HG03520 (cell line): Measurements from ENCODE around the gene FCER2.

ENCODE experiments used
- ATAC-seq: cut with Tn5 transposase; IDR thresholded peaks from one replicate; pipeline ENCODE4 v1.9.1; 2021; ENCODE audit warnings: mild to moderate bottlenecking, moderate library complexity; ENCODE audit not compliant: unreplicated experiment

Gene FCER2

DNA sequence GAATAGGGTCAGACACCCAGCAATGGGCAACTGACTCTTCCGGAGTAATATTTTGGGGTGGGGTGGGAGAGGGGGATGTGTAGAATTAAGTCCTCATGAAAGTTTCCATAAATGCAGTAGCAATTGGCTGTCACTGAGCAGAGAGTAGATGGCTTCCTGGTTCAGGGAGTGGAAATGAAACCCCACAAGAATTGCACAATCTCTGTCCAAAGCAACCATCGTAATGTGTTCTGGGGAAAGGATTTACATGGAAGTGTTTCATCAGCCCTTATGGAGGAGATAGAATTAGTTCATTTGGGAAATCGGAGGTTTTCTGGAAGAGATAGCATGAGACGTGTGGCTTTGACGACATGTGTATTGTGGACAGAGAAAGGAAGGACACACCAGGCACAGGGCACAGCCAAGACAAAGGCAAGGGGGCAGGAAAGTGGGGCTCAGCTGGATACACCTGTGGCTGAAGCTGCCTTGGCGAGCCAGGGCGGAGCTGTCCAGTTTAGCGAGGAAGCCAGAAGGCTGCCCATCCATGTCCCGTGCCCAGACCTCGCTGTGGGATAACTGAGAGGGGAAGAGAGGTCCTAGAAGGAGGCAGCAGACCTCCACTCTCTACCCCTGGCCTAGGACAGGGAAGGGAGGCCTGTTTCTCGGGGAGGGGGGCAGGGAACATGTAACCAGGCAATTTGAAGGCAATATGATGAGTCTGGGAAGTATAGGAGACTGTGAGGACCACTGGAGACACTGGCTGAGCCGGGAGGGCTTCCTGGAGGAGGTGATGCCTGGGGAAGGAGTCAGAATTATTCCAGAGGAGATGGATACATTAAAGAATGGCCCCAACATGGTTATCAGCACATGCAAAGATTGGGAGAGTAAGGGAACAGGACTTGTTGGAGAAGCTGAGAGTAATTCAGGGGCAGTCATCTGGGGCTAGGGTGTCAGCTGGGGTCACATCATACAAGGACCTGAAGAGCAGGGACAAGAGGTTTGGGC, 32.6 kb upstream of the FCER2 start:
- ATAC-seq = no peak

DNA sequence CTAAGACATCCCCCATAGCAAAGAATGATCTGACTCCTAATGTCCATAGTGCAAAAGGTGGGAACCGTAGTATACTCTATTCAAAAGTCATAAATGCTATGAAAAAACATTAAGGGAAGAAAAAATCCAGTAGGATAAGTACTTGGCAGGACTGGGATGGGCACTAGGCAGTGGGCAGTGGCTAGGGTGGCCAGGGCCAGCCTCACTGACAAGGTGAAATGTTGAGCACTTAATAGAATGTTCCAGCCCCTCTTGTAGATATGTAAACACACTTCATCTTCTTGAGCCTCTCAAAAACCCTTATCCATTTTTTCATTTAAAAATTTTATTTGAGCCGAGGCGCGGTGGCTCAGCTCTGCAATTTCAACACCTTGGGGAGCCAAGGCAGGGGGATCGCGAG, 31.4 kb upstream of the FCER2 start:
- ATAC-seq = no peak

DNA sequence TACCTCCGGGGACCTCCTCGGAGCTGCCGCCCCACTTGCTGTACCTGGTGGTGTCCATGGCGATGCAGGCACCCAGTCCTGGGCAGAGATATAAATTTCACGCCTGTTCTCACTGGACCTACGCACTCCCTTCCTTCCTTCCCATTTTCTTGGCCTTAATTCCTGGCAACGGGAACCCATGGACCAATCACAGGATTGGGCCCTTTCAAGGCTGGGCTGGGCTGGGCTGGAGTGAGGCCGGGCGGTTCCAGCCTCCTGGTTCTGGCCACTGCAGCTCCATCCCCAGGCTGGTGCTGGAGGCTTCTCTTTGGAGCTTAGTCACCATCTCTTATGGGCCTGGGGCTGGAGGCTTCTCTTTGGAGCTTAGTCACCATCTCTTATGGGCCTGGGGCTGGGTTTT, 30.1 kb upstream of the FCER2 start, which contains the start of gene CLEC4G:
Gene CLEC4G, minus strand, starts transcription at position 66 of the 400 bp plus-strand sequence. Its CDS starts 8 bp downstream, at position 58.
- ATAC-seq = no peak

DNA sequence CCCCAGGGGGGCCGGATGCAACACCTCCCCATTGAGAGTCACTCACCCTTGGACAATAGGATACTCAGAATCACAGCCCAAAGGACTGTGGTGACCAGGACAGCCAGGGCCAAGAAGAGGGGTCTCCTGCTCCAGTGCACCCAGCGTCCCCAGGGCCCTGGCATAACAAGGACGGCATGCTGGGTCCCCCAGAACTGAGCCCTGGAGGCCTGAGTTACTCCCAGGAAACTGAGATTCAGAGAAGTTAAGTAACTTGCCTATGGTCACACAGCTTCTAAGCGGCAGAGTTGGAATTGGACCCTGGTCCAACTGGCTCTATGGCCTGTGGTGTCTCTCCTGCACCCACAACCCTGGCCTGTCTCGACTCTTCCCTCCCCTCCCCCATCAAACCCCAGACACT, 29.7 kb upstream of the FCER2 start:
- no peak for ATAC-seq

DNA sequence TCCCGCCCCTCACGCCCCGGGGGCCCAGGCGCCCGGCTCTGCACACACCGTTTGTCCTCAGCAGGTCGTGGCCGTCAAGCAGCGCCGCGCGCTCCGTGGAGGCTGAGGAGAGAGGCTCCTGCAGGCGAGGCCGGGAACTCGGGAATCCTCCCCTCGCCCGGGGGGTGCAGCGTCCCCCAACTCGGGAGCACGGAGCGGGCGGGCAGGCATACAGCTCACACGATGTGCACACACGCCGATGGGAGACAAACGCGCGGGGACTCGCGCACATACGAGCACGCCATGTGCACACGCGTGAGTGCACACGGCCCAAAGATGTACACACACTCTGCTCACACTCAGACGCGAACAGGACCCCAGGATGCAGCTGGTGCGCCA, 29.3 kb upstream of the FCER2 start:
- no peak for ATAC-seq

DNA sequence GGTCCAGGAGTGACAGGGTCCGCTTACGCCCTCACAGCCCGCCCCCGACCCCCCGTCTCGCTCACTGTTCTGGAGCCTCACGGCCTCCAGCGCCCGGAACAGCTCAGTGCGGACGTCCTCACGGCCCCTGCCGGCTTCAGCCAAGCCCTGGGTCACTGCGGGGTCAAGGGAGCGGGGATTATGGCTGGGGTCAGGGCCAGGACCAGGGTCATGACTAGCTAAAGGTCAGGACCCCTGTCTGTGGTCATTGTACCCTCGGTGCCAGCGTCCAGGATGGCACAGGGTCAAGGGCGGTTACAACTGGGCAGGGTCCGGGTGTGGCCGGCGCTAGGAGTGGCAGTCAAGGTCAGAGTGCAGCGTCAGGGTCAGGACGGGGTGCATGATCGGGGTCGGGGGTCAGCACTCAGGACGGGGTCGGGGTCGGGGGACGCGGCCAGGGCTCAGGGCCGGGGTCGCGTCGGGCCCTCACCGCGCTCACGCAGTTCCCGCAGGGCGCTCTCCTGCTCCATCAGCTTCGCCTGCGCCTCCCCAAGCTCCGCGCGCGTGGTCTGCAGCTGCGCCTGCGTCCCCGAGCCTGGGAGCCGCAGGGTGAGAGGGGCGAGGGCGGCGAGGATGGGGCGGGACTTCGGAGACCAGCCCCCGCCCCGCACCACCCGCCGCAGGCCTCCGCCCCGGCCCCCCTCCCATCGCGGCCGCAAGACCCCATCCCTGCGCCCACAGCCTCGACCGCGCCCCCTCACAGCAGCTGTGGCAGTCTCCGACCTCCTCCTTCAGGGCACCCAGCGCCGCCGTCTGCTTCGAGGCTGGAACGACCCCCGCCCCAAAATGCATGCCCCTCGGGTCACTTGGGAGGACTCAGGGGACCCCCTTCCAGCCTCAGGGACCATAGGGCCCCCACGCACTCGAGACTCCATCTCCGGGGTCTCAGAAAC, 28.6 kb upstream of the FCER2 start:
- ATAC-seq = no peak

DNA sequence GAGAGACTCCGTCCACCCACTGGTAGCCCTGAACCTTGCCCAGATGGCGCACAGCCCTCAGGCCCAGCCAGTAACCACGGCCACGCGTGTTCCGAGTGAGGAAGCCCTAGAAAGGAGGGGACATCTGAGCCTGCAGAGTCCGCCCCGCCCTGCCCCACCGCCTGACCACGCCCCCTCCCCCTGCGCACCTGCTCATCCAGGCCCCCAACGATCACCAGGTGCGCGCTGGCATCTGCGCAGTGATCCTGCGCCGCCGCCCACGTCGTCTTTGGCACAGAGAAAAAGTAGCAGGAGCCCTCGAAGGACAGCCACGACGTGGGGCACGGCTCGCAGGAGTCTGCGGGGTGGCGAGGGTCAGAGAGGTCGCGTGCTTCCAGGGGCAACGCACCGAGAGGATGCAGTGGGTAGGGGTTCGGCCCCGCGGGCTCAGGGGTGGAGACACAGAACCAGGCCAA, 27.9 kb upstream of the FCER2 start:
- ATAC-seq = no peak

DNA sequence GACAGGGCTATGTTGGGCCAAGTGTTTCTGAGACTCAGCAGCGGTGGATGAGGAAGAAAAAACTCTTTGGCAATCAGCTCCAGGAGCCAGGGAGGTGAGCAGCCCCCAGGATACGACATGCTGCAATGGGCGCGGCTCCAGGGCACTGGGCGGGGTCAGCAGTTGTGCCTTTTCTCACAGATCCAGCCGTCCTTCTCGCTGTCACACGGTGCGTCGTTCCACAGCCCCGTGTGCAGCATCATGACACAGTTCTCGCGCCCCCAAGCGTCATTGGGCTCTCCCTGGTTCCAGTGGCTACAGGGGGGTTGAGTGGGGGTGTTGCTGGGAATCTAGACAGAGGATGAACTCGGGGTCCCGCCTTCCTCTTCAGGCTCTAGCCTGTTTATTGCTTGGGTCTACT, 27.3 kb upstream of the FCER2 start:
- no peak for ATAC-seq

DNA sequence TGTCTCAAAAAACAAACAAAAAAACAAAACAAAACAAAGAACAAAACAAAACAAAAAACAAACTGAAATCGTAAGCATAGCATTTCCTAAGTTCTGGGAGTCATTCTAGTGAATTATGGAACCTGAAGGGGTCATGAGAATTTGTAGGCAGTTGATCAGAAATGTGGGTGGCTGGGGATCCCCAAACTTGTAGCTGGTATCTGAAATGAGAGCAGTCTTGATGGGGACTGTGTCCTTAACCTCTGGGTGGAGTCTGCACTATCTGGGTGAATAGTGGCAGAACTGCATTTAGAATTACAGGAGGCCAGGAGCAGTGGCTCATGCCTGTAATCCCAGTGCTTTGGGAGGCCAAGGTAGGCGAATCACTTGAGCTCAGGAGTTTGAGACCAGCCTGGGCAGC, 23.9 kb upstream of the FCER2 start:
- no peak for ATAC-seq

DNA sequence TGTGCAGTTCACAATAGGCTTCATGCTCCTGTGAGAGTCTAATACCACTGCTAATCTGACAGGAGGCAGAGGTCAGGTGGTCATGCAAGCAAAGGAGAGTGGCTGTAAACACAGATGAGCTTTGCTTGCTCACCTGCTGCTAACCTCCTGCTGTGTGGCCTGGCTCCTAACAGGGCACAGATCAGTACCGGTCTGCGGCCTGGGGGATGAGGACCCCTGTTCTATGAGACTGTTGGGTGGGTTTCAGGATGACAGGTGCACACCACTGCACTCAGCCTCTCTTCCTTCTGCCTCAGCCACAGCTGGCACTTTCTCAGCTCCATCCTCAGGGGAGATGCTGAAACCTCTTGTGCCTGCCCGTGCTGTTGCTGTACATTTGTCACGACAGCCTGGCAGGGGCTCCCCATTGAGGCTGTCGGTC, 20.3 kb upstream of the FCER2 start:
- ATAC-seq = no peak

DNA sequence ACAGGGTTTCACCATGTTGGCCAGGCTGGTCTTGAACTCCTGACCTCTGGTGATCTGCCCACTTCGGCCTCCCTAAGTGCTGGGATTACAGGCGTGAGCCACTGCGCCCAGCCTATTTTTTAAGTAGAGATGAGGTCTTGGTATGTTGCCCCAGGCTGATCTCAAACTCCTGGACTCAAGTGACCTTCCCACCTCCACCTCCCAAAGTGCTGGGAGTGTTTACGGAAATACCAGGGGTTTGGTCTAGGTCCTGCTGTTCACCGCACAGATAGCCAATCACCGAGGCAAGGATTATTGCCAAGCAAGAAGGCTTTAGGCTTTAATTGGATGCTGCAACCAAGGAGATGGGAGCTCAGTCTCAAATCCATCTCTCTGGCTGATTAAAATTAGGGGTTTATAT, 18.4 kb upstream of the FCER2 start:
- ATAC-seq = no peak

DNA sequence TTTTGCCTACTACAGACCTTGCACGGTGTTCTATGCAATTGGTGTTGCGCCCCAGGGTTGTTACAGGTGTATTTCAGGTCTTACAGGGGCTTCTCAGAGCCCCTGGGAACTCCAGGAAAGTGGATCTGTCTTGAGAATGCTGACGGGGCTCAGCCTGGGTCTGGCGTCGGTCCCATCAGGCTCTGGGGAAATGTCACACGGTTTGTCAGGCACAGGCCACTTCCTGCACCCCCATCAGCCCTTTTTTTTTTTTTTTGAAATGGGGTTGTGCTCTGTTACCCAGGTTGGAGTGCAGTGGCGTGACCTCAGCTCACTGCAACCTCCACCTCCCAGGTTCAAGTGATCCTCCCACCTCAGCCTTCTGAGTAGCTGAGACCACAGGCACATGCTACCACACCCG, 16.7 kb upstream of the FCER2 start:
- ATAC-seq = no peak

DNA sequence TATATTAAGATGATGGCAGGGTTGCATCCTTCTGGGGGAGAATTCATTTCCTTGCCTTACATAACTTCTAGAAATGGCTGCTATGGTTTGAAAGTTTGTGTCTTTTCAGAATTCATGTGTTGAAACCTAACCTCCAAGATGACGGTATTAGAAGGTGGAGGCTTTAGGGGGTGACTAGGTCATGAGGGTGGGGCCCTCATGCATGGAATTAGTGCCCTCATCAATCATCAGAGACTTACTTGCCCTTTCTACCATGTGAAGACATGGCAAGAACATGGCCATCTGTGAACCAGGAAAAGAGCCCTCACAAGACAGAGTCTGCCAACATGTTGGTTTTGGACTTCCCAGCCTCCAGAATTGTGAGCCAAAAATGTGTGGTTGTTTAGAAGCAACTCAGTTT, 14.8 kb upstream of the FCER2 start:
- ATAC-seq = no peak

DNA sequence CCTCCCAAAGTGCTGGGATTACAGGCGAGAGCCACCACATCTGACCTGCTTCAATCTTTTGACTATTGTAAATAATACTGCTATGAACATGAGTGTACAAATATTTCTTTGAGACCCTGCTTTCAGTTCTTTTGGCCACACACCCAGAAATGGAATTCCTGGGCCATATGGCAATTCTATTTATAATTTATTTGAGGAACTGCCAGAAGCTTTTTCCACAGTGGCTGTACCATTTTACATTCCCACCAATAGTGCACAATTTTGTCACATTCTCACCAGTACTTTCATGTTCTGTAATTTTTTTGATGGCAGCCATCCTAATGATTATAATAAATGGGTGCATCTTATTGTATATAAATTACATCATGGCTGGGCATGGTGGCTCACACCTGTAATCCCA, 13.7 kb upstream of the FCER2 start:
- ATAC-seq = no peak

DNA sequence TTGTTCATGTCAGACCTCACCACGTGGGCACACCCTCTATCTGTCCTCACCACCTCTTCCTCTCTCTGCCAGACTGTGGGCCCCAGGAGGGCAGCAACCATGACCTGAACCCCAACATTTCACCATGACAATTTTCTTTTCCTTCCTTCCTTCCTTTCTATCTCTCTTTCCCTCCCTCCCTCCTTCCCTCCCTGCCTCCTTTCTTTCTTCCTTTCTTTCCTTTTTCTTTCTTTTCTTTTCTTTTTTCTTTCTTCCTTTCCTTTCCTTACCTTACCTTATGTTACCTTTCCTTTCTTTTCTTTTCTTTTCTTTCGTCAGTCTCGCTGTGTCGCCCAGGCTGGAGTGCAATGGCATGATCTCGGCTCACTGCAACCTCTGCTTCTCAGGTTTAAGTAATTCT, 8.7 kb upstream of the FCER2 start:
- no peak for ATAC-seq

DNA sequence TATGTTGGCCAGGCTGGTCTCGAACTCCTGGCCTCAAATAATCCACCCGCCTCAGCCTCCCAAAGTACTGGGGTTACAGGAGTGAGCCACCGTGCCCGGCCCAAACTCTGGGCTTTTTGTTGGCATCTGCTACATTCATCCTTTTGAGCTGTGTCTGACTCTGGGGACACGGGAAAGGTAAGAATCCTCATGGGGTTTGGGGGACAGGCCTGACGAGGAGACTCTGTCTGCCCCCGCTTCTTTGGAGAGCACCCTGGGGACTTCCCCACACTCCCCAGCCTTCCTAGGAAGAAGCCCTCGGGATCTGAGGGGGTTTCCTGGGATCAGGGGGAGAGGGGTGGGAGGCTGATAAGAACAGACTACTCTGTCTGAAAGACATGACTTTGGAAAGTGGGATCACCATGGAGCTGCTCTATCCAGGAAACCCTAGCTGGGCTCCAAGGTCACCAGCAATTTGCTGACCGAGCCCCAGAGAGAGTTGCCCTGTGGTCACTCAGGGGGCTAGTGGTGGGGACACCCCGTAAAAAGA, 8.1 kb upstream of the FCER2 start:
- no peak for ATAC-seq

DNA sequence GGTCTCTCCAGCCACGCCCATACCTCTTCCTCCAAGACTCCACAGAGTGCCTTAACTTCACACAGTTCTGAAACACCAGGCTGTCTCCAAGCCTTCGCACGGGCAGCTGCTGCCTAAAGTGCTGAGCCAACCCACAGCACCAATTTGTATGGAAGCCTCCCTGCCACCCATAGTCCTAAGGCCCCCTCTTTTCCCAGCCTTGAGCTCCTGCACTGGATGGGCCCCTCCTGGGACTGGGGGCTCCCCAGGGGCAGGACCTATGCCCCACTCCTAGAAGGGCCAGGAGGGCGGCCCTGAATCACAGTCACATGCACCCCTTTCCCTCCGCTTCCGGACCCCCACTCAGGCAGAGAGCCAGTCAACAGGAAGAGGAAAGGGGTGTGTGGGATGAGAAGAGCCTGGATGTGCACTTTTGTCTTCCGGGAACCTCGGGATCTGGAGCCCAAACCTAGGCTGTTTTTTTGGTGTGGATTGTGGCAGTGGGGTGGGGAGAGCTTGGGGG, 5.1 kb upstream of the FCER2 start:
- ATAC-seq = no peak

DNA sequence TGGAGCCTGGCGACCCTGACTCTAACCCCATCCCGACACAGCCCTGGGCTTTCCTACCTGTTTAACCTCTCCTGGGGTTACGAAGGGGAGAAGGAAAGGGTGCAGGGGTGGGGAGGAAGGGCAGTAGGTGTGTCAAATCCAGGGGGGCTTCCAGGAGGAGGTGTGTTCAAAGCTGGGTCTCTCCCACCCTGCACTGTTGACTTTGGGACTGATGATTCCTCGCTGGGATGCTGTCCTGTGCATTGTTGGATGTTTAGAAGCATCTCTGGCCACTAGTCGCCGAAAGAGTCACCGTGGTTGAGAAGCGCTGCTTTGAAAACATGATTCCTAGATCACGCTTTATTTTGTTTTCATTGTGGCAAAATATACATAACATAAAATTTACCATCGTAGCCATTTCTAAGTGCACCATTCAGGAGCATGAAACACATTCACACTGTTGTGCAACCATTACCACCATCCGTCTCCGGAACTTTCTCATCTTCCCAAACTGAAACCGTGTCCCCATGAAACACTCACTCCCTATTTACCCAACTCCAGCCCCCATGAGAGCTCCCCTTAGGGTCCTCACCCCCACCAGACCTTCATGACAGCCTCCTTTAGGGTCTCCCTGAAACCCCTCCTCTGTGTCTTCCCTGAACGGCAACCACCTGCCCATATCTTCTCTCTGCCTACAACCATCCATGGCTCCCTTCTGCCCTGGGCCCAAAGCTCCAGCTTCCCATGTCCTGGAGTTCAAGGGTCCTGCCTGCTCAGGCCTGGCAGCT, 4.4 kb upstream of the FCER2 start:
- no peak for ATAC-seq

DNA sequence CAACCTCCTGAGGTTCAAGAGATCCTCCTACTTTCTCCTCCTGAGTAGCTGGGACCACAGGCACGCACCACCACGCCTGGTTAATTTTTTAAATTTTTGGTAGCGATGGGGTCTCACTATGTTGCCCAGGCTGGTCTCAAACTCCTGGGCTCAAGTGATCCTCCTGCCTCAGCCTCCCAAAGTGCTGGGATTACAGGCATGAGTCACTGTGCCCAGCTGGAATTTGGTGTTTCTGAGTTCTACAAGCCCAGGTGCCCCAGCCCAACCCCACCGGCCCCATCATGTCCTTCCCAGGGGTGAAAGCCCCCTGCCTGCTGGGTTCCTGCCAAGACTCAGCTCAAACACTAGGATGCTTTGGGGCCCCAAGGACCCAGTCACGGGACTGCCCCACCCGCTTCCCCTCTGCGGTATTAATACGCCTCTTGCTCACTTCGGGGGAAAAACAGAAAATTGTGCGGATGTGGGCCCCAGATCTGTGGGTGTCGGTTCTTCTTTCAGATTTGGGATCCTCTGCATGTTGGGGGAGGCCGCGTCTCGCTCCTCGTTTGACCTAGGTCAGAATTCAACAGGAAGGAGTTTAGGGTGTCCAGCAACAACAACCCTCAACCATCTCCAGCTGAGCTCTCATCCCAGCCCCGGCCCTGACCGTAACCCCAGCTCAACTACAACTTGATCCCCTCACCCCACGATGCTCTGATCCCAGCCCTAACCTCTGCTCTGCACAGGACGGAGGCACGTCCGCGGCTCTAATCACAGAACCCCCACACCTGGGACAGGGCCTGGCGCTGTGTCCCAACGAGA, 3.7 kb upstream of the FCER2 start:
- ATAC-seq = no peak
